GM12878 (cell line): ENCODE measurements around the gene ALAD. TPM values are rescaled to one million over a fixed set of nuclear protein-coding genes. Genes with fewer than 3 reads are reported as not detected.
"Not testable (repeated sequence)": the region's sequence is repeated elsewhere in the genome, so short reads cannot be mapped to it uniquely, and the experiment has no call there.

ENCODE experiments used
- ATAC-seq: fragments of 200-7000 bp; cut with Tn5 transposase; 3 replicates; pipeline ENCODE4 v1.9.1; 2020; ENCODE audit warnings: mild to moderate bottlenecking, moderate library complexity
- BruUV-seq: library from RNA; stranded (reverse); fragments of 400-500 nt; replicated peaks from 2 replicates; lab custom pipeline; 2021; lab: Mats Ljungman, UMichigan
- CTCF ChIA-PET: fragments of 300-600 bp; sonication (Branson Sonifier 250); formaldehyde crosslinking; extraction: SDS; loops from one replicate; lab custom pipeline; 2021; ENCODE audit warnings: inconsistent platforms; lab: Yijun Ruan, JAX
- POLR2A ChIA-PET: fragments of 350-600 bp; formaldehyde crosslinking; extraction: SDS; loops from one replicate; lab custom pipeline; 2021; ENCODE audit warnings: inconsistent platforms; lab: Charles Lee
- RAD21 ChIA-PET: fragments of 300-600 bp; sonication (Branson Sonifier 250); formaldehyde crosslinking; loops from one replicate; lab custom pipeline; 2023; ENCODE audit warnings: antibody characterized with exemption; ENCODE audit not compliant: unreplicated experiment; lab: Charles Lee
- SMC1A ChIA-PET: fragments of 300-600 bp; sonication (Branson Sonifier 250); formaldehyde crosslinking; loops from one replicate; lab custom pipeline; 2023; ENCODE audit not compliant: unreplicated experiment, uncharacterized antibody; lab: Charles Lee
- DNase-seq: peaks from one replicate; pipeline ENCODE4 v3.0.0-alpha.2; 2011; ENCODE audit warnings: low read depth, low spot score
- FAIRE-seq: peaks from 3 replicates; lab custom pipeline; 2011; peaks lifted over from hg19 to GRCh38; lab: Jason Lieb, UNC
- H2AFZ ChIP-seq: 2 replicates; pipeline ENCODE4 v1.6.0; 2011; ENCODE audit warnings: low read depth, low read length, control low read depth; ENCODE audit not compliant: control insufficient read depth
- H3K27ac ChIP-seq: 2 replicates; pipeline ENCODE4 v1.5.1; 2011; ENCODE audit warnings: control low read depth; ENCODE audit not compliant: control insufficient read depth, insufficient read depth
- H3K27me3 ChIP-seq, 2 experiments: replicated peaks in 1 of 2; 2 replicates each; pipeline versions ENCODE4 v1.6.0 to v1.6.1; 2011; ENCODE audit warnings: low read length in 1 of 2; ENCODE audit not compliant: control insufficient read depth in 2 of 2, insufficient read depth in 2 of 2
- H3K36me3 ChIP-seq, 2 experiments: 2 replicates each; pipeline ENCODE4 v1.5.1; 2011; ENCODE audit warnings: low read length in 1 of 2; ENCODE audit not compliant: control insufficient read depth in 2 of 2, insufficient read depth in 2 of 2
- H3K4me1 ChIP-seq: 2 replicates; pipeline ENCODE4 v1.6.1; 2011; ENCODE audit warnings: mild to moderate bottlenecking, low read length, moderate library complexity, mixed read lengths; ENCODE audit not compliant: control insufficient read depth, insufficient read depth
- H3K4me2 ChIP-seq: 2 replicates; pipeline ENCODE4 v1.6.0; 2011; ENCODE audit warnings: control low read depth; ENCODE audit not compliant: control insufficient read depth, insufficient read depth
- H3K4me3 ChIP-seq: fragments of 200-600 bp; sonication (generic); 2 replicates; pipeline ENCODE4 v1.5.1; 2016
- H3K79me2 ChIP-seq: 2 replicates; pipeline ENCODE4 v1.6.0; 2011; ENCODE audit warnings: low read length; ENCODE audit not compliant: control insufficient read depth, insufficient read depth
- H3K9ac ChIP-seq: 2 replicates; pipeline ENCODE4 v1.8.0; 2011; ENCODE audit warnings: low read length, control low read depth, mixed read lengths; ENCODE audit not compliant: control insufficient read depth, insufficient read depth
- H3K9me3 ChIP-seq: replicated peaks from 3 replicates; pipeline ENCODE4 v1.5.1; 2011; ENCODE audit warnings: mild to moderate bottlenecking, low read length; ENCODE audit not compliant: control insufficient read depth, insufficient read depth
- H4K20me1 ChIP-seq: 2 replicates; pipeline ENCODE4 v1.6.0; 2011; ENCODE audit not compliant: control insufficient read depth, insufficient read depth
- BRCA1 ChIP-seq: IDR thresholded peaks from 2 replicates; pipeline ENCODE4 v1.6.1; 2011; ENCODE audit warnings: low read depth, low read length, improper control_type of control experiment
- DPF2 ChIP-seq: fragments of 450-650 bp; IDR thresholded peaks from 2 replicates; pipeline ENCODE4 v1.6.1; 2017; ENCODE audit warnings: mild to moderate bottlenecking
- FOXM1 ChIP-seq: IDR thresholded peaks from 2 replicates; pipeline ENCODE4 v1.6.1; 2012; ENCODE audit warnings: low read depth, mild to moderate bottlenecking, inconsistent platforms, low read length, moderate library complexity
- NBN ChIP-seq: fragments of 450-650 bp; IDR thresholded peaks from 2 replicates; pipeline ENCODE4 v1.6.1; 2016
- NR2F1 ChIP-seq: fragments of 450-650 bp; conservative IDR thresholded peaks from 2 replicates; pipeline ENCODE4 v1.6.1; 2017; ENCODE audit warnings: mild to moderate bottlenecking
- ZBTB40 ChIP-seq: fragments of 450-650 bp; IDR thresholded peaks from 2 replicates; pipeline ENCODE4 v1.6.1; 2016; ENCODE audit warnings: mild to moderate bottlenecking, moderate library complexity, borderline replicate concordance
- ZNF217 ChIP-seq: fragments of 450-650 bp; IDR thresholded peaks from 2 replicates; pipeline ENCODE4 v1.6.1; 2017; ENCODE audit warnings: antibody characterized with exemption, mild to moderate bottlenecking
- ZNF687 ChIP-seq: fragments of 450-650 bp; IDR thresholded peaks from 2 replicates; pipeline ENCODE4 v1.6.1; 2017; ENCODE audit warnings: mild to moderate bottlenecking, moderate library complexity
- WGBS: methylation state at CpG from one replicate; pipeline ENCODE4 v1.1.6; 2016; ENCODE audit warnings: low lambda C conversion rate; ENCODE audit not compliant: insufficient replicate concordance, insufficient coverage; ENCODE audit errors: missing lambda C conversion rate; 5-methylcytosine and 5-hydroxymethylcytosine counted together
- in situ Hi-C: fragments of 300-500 bp; cut with MboI; formaldehyde crosslinking; loops from 9 replicates; pipeline ENCODE4 v1.14.3; 2018; ENCODE audit warnings: mixed read lengths
- intact Hi-C: fragments of 100-400 bp; cut with micrococcal nuclease; formaldehyde crosslinking; loops from one replicate; pipeline ENCODE4 v1.14.2; 2022; ENCODE audit not compliant: unreplicated experiment
- polyA plus RNA-seq, 11 experiments: library from polyadenylated mRNA; depleted of rRNA in 4 of 11; unstranded in 6 of 11; stranded (reverse) in 5 of 11; fragments of >200 nt; fragmentation: Nextera tagmentation in 4 of 11; fragmentation: Illumina TruSeq in 1 of 11; extraction: Ambion mirVana in 4 of 11; extraction: Trizol in 1 of 11; gene quantifications; 1 replicate in 1 of 11; 2 replicates in 10 of 11; pipeline versions ENCODE4 v1.2.1 to v1.2.3, GENCODE V29; 2011 to 2016; ENCODE audit warnings: inconsistent platforms in 2 of 11, missing spikeins in 2 of 11, low read depth in 1 of 11
- total RNA-seq, 4 experiments: library from RNA; depleted of rRNA in 3 of 4; stranded (reverse); fragments of >200 nt in 3 of 4; fragmentation: Illumina TruSeq in 1 of 4; extraction: Trizol in 1 of 4; gene quantifications; 2 replicates each; pipeline versions ENCODE4 v1.2.1 to v1.2.3, GENCODE V29; 2013 to 2021

Gene ALAD
- total and polyA plus RNA-seq, 10 of the 15 experiments (the other 5 are each of a cell fraction or from before 2014, with no cell fraction given), result 2.4 to 21.6 (median 12.9) TPM

GRCh38 chr9:113381441-113381840 lies 19.6 kb downstream of the ALAD start:
- FAIRE-seq, H3K9ac ChIP-seq, CTCF ChIA-PET, H3K27ac ChIP-seq, ATAC-seq, H2AFZ ChIP-seq, in situ Hi-C loops, DNase-seq, BruUV-seq, H3K36me3 ChIP-seq, H3K4me3 ChIP-seq, H3K4me1 ChIP-seq, H3K9me3 ChIP-seq, POLR2A ChIA-PET, H3K79me2 ChIP-seq, H3K4me2 ChIP-seq, H3K27me3 ChIP-seq, H4K20me1 ChIP-seq: not testable (repeated sequence)
- SMC1A ChIA-PET, result interaction anchor here (1.5 kb wide), 1 partner anchor 161 kb away, joined by 3 read pairs; no protein-coding TSS in a partner anchor
- 71% methylated on average over 6 of the region's 7 CpGs for WGBS
- intact Hi-C loops, result loop anchor here (5.0 kb wide), 1 partner anchor 159 kb away; the partner anchor contains the start of genes FKBP15 and SLC31A1
- RAD21 ChIA-PET, result interaction anchor here (1.5 kb wide), 1 partner anchor 28 kb away, joined by 4 read pairs; no protein-coding TSS in a partner anchor

GRCh38 chr9:113380869-113381378 lies 20.2 kb downstream of the ALAD start:
- in situ Hi-C loops, result no loop called here
- SMC1A ChIA-PET, result interaction anchor here (1.2 kb wide), 1 partner anchor 106 kb away, joined by 3 read pairs; the partner anchor contains the start of genes CDC26 and PRPF4
- H3K36me3 ChIP-seq, result no peaks in the 10 kb centered on the region
- no peaks in the 10 kb centered on the region for H3K9me3 ChIP-seq
- ATAC-seq, result peak; percentile 72
- peak overlapping the region; percentile 66 for H3K4me2 ChIP-seq
- CTCF ChIA-PET, result interaction anchor here (1.2 kb wide), 1 partner anchor 23 kb away, joined by 4 read pairs; no protein-coding TSS in a partner anchor
- WGBS, result 11% methylated on average over 1 of the region's 1 CpG
- peak; percentile 77 for DNase-seq
- H4K20me1 ChIP-seq, result no peaks in the 10 kb centered on the region
- no peaks in the 10 kb centered on the region; the same call in 1 of the 2 replicates for H3K79me2 ChIP-seq
- peak; percentile 87 for FAIRE-seq
- intact Hi-C loops, result loop anchor here (5.0 kb wide), 1 partner anchor 159 kb away; the partner anchor contains the start of genes FKBP15 and SLC31A1
- no peak overlapping the region for H3K27ac ChIP-seq
- no peak overlapping the region for H3K4me3 ChIP-seq
- H3K4me1 ChIP-seq, result peaks cover 7% of the 10 kb centered on the region
- BruUV-seq, result no TSS peak
- peak overlapping the region; percentile 81 for H2AFZ ChIP-seq
- RAD21 ChIA-PET, result no interaction called here
- H3K27me3 ChIP-seq, result no peaks in the 10 kb centered on the region
- POLR2A ChIA-PET, result no interaction called here
- no peak overlapping the region for H3K9ac ChIP-seq
- peak; percentile 91; the same call in 1 of the 2 replicates for TF ChIP-seq DPF2
- peak; percentile 97 for TF ChIP-seq NBN
- TF ChIP-seq FOXM1, result no peak
- no peak for TF ChIP-seq ZNF217
- TF ChIP-seq ZBTB40, result 0 out of 2 replicates have a peak, but pooled peaks have one; percentile 18
- no peak for TF ChIP-seq BRCA1
- TF ChIP-seq NR2F1, result peak; percentile 73
- 0 out of 2 replicates have a peak, but pooled peaks have one; percentile 22 for TF ChIP-seq ZNF687
